Urinary bladder (tissue), 4 donors: ENCODE data around the gene DSC1. TPM values are rescaled to one million over a fixed set of nuclear protein-coding genes. Genes with fewer than 3 reads are reported as not detected.
A peak's percentile ranks its signal among the peaks of the same experiment; 100 is the strongest.

ENCODE experiments used
- DNase-seq: peaks from one replicate; pipeline ENCODE4 v3.0.0-alpha.2; 2015; ENCODE audit errors: extremely low spot score
- H3K27ac ChIP-seq: one replicate; pipeline ENCODE4 v1.5.1; 2013; ENCODE audit warnings: low read depth, mild to moderate bottlenecking, moderate library complexity
- H3K36me3 ChIP-seq: one replicate; pipeline ENCODE4 v1.6.1; 2013; ENCODE audit warnings: mild to moderate bottlenecking, moderate library complexity; ENCODE audit not compliant: insufficient read depth
- H3K4me1 ChIP-seq: one replicate; pipeline ENCODE4 v1.6.1; 2013; ENCODE audit warnings: mild to moderate bottlenecking, moderate library complexity; ENCODE audit not compliant: insufficient read depth
- H3K4me3 ChIP-seq: one replicate; pipeline ENCODE4 v1.5.1; 2013; ENCODE audit warnings: low read depth, low read length
- WGBS: extraction: QIAGEN DNeasy Blood & Tissue Kit; methylation state at CpG from one replicate; pipeline ENCODE4 v1.1.7; 2013; 5-methylcytosine and 5-hydroxymethylcytosine counted together
- polyA plus RNA-seq: library from polyadenylated mRNA; stranded (reverse); fragments of 200-250 nt; gene quantifications from one replicate; pipeline ENCODE4 v1.2.3, GENCODE V29; 2013
- total RNA-seq: library from RNA; depleted of rRNA; stranded (reverse); fragments of >200 nt; gene quantifications from one replicate; pipeline ENCODE4 v1.2.3, GENCODE V29; 2014
- donor health status: healthy with polysubstance abuse.
- donor health status: healthy.

Gene DSC1
- total RNA-seq (0.16 TPM), polyA plus RNA-seq (not detected)

- no peak within 1 kb of the TSS for H3K4me3 ChIP-seq
- no peaks in the 10 kb centered on the region for H3K36me3 ChIP-seq
- H3K4me1 ChIP-seq = no peaks in the 10 kb centered on the region
- WGBS = 66% methylated on average over 5 of the region's 5 CpGs
- no peak within 1 kb of the TSS for H3K27ac ChIP-seq
- no peak for DNase-seq
These were observed at the start of gene DSC1 for GRCh38 chr18:31162825-31163435. DSC1 (minus strand) TSS chr18:31162856; CDS start chr18:31162594, 262 bp downstream.

- no peak for DNase-seq
- Histone ChIP-seq H3K4me1 (no peaks in the 10 kb centered on the region), H3K4me3 (no peak overlapping the region), H3K36me3 (no peaks in the 10 kb centered on the region), H3K27ac (no peak overlapping the region)
- WGBS = 60% methylated on average over 1 of the region's 1 CpG
These were observed 48.4 kb upstream of the DSC1 start for GRCh38 chr18:31211047-31211446.

GRCh38 chr18:31209041-31209440 lies 46.4 kb upstream of the DSC1 start:
- Histone ChIP-seq H3K27ac (no peak overlapping the region), H3K4me1 (no peaks in the 10 kb centered on the region), H3K4me3 (no peak overlapping the region), H3K36me3 (no peaks in the 10 kb centered on the region)
- DNase-seq = no peak
- WGBS = 61% methylated on average over 4 of the region's 4 CpGs

GRCh38 chr18:31207391-31207790 lies 44.7 kb upstream of the DSC1 start:
- WGBS = 82% methylated on average over 6 of the region's 6 CpGs
- Histone ChIP-seq H3K36me3 (no peaks in the 10 kb centered on the region), H3K27ac (no peak overlapping the region)

DNA sequence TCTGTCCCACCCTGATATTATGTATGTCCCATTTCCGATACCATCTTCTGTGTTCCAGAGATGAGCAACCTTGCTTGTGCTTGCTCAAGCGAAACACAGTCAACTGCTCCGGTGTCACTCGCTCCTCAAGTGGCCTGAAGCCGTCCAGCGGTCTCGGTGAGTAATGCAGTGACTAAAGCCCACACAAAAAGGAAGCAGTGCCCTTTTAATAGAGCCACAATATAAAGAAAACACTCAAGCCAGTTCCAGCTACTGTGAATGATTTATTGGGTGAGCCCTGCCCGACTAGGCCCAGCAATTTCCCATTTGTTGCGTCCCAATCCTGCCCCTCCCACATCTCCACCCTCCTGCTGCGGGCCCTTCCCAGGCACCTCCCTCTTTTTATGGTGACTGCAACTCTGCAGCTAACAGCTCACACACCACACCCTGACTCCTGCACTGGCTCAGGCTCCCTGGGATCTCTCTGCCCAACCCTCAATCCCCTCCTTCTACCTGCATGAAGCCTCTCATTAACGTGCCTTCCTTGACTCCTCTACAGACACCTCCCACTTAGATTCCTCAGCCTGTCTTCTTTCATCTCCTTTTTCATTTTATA lies 44.2 kb upstream of the DSC1 start:
- Histone ChIP-seq H3K4me3 (no peak overlapping the region), H3K27ac (no peak overlapping the region), H3K36me3 (no peaks in the 10 kb centered on the region), H3K4me1 (no peaks in the 10 kb centered on the region)
- WGBS = 34% methylated on average over 11 of the region's 11 CpGs
- peak; percentile 82 for DNase-seq

More at GRCh38 chr18:31207391-31207790, 44.7 kb upstream of the DSC1 start:
- Histone ChIP-seq H3K4me3 (no peak overlapping the region), H3K4me1 (no peaks in the 10 kb centered on the region)
- DNase-seq = no peak

- 91% methylated on average over 5 of the region's 5 CpGs for whole genome bisulfite sequencing
- Histone ChIP-seq H3K27ac (no peak overlapping the region), H3K36me3 (no peaks in the 10 kb centered on the region), H3K4me3 (no peak overlapping the region), H3K4me1 (no peaks in the 10 kb centered on the region)
- no peak for DNase-seq
These were observed 43.4 kb upstream of the DSC1 start for GRCh38 chr18:31206071-31206470.

GRCh38 chr18:31205273-31205672 lies 42.6 kb upstream of the DSC1 start:
- Histone ChIP-seq H3K36me3 (no peaks in the 10 kb centered on the region), H3K4me3 (no peak overlapping the region), H3K27ac (no peak overlapping the region), H3K4me1 (no peaks in the 10 kb centered on the region)
- 87% methylated on average over 2 of the region's 2 CpGs for WGBS
- DNase-seq = no peak

- H3K36me3 ChIP-seq = no peaks in the 10 kb centered on the region
- no peak overlapping the region for H3K4me3 ChIP-seq
- no peaks in the 10 kb centered on the region for H3K4me1 ChIP-seq
- 79% methylated on average over 4 of the region's 4 CpGs for WGBS
- no peak overlapping the region for H3K27ac ChIP-seq
- DNase-seq = no peak
These were observed 42.2 kb upstream of the DSC1 start for GRCh38 chr18:31204833-31205232.

DNA sequence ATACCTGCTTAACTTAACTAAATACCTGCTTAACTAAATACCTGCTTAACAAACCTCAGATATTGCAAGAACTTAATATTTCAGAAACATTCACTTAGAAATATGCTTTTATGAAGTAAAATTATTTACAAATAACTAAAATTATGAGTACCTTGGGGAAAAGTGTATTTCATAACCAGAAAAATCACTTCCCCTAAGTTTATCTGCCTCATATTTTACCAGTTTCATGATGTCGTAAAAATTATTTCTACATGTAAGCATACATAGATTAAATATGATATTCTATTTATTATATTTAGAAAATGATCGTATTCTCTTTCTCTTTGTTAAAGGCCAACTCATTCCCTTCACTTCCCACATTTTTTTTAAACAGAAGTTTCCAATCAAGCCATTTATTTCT lies 41.5 kb upstream of the DSC1 start:
- no peak for DNase-seq
- Histone ChIP-seq H3K36me3 (no peaks in the 10 kb centered on the region), H3K4me1 (no peaks in the 10 kb centered on the region), H3K27ac (no peak overlapping the region), H3K4me3 (no peak overlapping the region)
- WGBS = 53% methylated on average over 2 of the region's 2 CpGs

DNA sequence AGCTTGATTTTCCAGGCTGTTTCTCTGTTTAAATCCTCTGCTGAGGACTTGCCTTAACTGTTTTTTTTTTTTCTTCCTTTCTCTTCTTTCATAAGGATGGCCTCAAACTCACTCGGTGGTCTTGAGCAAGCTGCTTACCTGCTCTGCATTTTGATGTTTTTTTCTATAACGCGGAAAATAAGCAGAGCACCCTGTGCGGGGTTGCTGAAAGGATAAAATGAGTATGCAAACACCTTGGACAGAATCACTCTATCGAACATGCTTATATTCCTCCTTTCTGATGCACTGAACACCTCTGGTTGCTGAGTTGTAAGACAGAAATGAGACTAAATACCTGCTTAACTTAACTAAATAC lies 41.1 kb upstream of the DSC1 start:
- WGBS = 64% methylated on average over 5 of the region's 5 CpGs
- Histone ChIP-seq H3K36me3 (no peaks in the 10 kb centered on the region), H3K4me1 (no peaks in the 10 kb centered on the region), H3K4me3 (no peak overlapping the region), H3K27ac (no peak overlapping the region)
- DNase-seq = no peak

DNA sequence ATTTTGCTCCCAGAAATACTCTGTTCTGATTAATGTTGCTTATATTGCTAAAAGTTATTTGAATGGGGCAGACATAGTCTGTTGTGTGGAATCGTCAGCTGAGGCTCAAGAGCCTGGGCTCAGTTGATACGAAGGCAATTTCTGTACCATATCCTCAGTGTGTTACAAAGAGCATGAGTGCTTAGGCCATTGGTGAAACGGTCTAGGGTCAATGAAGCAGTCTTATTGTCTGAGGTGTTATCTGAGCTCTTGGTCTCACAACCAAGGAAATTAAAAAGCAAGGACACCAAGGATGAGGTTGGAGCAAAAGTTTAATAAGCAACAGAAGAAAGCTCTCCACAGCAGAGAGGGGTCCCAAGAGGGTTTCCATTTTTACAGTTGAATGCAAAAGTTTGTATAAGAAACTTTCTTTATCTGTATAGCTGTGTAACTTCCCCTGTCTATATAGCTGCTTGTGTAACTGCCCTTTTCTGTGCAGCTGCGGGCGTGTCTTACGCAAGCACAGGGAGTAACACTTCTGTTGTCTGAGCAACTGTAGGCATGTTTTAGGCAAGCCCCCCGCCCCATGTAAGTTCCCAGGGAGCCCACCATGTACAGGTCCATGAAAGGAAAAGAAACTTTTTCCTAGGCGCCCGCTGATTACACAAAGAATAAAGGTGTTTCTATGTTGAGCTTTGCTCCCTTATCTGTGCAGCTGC lies 40.6 kb upstream of the DSC1 start:
- H3K27ac ChIP-seq = no peak overlapping the region
- no peak for DNase-seq
- no peaks in the 10 kb centered on the region for H3K36me3 ChIP-seq
- no peaks in the 10 kb centered on the region for H3K4me1 ChIP-seq
- WGBS = 43% methylated on average over 9 of the region's 9 CpGs
- H3K4me3 ChIP-seq = no peak overlapping the region

GRCh38 chr18:31199190-31199769 lies 36.6 kb upstream of the DSC1 start:
- no peaks in the 10 kb centered on the region for H3K4me1 ChIP-seq
- WGBS = 65% methylated on average over 5 of the region's 5 CpGs
- H3K4me3 ChIP-seq = no peak overlapping the region
- H3K36me3 ChIP-seq = no peaks in the 10 kb centered on the region
- DNase-seq = peak; percentile 55
- no peak overlapping the region for H3K27ac ChIP-seq

GRCh38 chr18:31197676-31198075 lies 35.0 kb upstream of the DSC1 start:
- Histone ChIP-seq H3K4me1 (no peaks in the 10 kb centered on the region), H3K27ac (no peak overlapping the region), H3K36me3 (no peaks in the 10 kb centered on the region), H3K4me3 (no peak overlapping the region)
- DNase-seq = no peak
- 12% methylated on average over 2 of the region's 2 CpGs for WGBS

DNA sequence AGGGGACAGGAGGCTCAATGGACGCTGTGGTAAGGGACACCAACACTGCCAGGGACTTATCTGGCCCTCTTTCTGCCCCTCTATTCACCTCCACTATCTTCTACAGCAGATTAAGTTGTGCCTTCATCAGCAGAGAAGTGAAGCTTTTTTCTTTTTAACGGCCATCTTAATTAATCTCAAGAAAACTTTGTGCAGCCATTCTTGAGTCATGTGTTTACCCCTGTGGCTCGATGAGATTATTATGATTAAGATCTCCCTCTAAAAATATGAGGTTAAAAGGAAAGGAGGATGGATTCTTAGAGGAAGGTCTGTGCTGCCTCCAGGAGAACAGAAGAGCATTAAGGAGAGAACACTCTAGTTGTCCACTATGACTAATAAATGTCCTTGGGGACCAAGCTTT lies 32.4 kb upstream of the DSC1 start:
- no peak overlapping the region for H3K27ac ChIP-seq
- 52% methylated on average over 3 of the region's 3 CpGs for WGBS
- no peak for DNase-seq
- H3K4me1 ChIP-seq = no peaks in the 10 kb centered on the region
- H3K4me3 ChIP-seq = no peak overlapping the region
- H3K36me3 ChIP-seq = no peaks in the 10 kb centered on the region
